Measurements from ENCODE around the gene PLEKHH3. TPM values are rescaled to one million over a fixed set of nuclear protein-coding genes. Genes with fewer than 3 reads are reported as not detected.

The PLEKHH3 gene
- 0.52 and 0.76 TPM in 2 replicates for total RNA-seq

DNA sequence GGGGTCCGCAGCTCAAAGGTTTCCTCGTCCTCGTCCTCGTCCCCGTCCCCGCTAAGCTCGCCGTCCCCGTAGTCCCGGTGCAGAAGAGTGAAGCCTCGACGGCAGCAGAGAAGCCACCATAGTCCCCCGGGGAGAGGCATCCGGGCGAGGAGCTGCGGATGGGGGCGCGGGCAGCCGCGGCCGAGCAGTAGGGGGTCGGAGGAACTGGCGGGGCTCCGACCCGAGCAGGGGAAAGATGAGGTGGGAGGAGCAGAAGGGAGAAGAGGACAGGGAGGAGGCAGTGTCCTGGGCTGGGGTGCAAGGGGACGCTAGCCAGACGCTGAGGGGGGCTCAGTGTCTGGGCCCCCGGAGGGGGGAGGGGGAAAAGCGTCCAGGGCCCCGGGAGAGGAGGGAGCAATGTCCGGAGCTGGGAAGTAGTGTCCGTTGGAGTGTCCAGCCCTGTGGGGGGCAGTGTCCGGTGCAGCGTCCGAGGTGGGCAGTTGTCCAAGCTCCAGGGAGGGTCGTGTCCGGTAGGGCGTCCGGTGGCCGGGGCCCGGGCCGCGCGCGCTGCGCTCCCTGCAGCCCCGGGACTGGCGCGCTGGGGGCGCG is at the start of gene PLEKHH3:
TSS of gene PLEKHH3 (minus strand) at position 571 of the 588 bp plus-strand sequence. CDS start at position 140, 431 bp downstream.
- intact Hi-C loops (cut with micrococcal nuclease), result loop anchor here (1.0 to 5.0 kb wide), 3 partner anchors 67 to 346 kb away; partner anchors contain the start of genes RETREG3, TUBG1, VAT1 and VPS25
- Mint-ChIP-seq H3K4me1 (ENCODE audit: low read depth) (peaks cover 46% of the 10 kb centered on the region), H3K4me3 (peak within 1 kb of the TSS; percentile 87), H3K27ac (peak within 1 kb of the TSS; percentile 83), H3K36me3 (ENCODE audit: low read depth) (no peaks in the 10 kb centered on the region), H3K9me3 (no peaks in the 10 kb centered on the region), H3K27me3 (ENCODE audit: insufficient read depth) (peaks cover 33% of the 10 kb centered on the region)
- no peak for DNase-seq (ENCODE audit: low spot score)

- Mint-ChIP-seq H3K27me3 (ENCODE audit: insufficient read depth) (no peaks in the 10 kb centered on the region), H3K27ac (no peak overlapping the region), H3K9me3 (no peaks in the 10 kb centered on the region), H3K36me3 (ENCODE audit: low read depth) (peaks cover 31% of the 10 kb centered on the region), H3K4me3 (no peak overlapping the region), H3K4me1 (ENCODE audit: low read depth) (peaks cover 5% of the 10 kb centered on the region)
- intact Hi-C loops (cut with micrococcal nuclease), result no loop called here
- DNase-seq (ENCODE audit: low spot score), result no peak
Observed at GRCh38 chr17:42725143-42725542, 48.3 kb upstream of the PLEKHH3 start.

DNA sequence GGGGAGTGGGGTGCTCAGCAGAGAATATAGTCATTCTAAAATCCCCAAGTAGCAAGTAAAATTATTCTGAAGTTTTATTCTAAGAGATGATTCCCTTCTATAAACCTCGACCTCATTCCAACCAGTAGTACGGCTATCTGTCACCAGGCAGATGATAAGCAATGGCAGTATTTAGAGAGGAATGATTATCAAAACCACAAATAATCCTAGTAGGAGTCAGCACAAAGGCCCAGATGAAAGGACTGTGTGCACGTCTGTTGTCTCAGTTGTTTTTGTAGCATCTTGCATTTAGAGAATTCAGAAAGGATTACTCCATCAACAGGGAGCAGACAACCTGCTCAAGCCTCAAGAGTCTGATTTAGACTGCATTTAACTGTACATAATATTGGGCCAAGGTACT is 46.8 kb upstream of the PLEKHH3 start:
- peaks cover 32% of the 10 kb centered on the region for H3K36me3 Mint-ChIP-seq (ENCODE audit: low read depth)
- no peaks in the 10 kb centered on the region for H3K9me3 Mint-ChIP-seq
- H3K27ac Mint-ChIP-seq, result no peak overlapping the region
- H3K4me3 Mint-ChIP-seq, result no peak overlapping the region
- intact Hi-C loops (cut with micrococcal nuclease), result no loop called here
- no peak for DNase-seq (ENCODE audit: low spot score)
- no peaks in the 10 kb centered on the region for H3K27me3 Mint-ChIP-seq (ENCODE audit: insufficient read depth)
- H3K4me1 Mint-ChIP-seq (ENCODE audit: low read depth), result peaks cover 5% of the 10 kb centered on the region

DNA sequence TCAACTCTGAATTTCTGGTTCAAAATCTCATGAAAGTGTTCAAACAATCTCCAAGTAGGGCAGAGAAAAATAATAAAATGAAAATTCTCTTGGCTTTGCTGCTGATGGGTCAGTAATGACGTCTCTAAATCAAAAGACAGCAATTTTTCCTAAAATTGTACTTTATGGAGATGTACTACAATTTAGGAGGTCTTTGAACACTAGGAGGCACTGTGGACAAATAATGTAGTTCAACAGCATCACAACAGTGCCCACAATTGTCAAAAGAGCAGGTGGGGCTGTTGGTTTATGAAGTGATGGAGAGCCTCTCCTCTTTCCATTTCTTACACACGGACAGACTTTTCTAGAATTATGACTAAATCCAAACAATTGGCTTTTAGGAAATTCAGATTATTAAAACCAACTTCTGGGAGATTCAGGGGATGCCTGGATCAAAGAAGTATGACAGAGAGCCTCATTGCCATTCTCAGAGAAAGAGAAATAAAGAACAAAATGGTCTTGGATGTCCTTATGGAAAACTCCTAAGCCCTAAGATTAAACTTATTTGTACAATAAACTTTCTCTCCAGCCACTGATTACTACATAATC is 44.3 kb upstream of the PLEKHH3 start:
- DNase-seq (ENCODE audit: low spot score), result peak; percentile 9
- Mint-ChIP-seq H3K4me3 (no peak overlapping the region), H3K4me1 (ENCODE audit: low read depth) (peaks cover 5% of the 10 kb centered on the region), H3K9me3 (no peaks in the 10 kb centered on the region), H3K36me3 (ENCODE audit: low read depth) (peaks cover 46% of the 10 kb centered on the region), H3K27me3 (ENCODE audit: insufficient read depth) (no peaks in the 10 kb centered on the region), H3K27ac (peak overlapping the region; percentile 22)
- intact Hi-C loops (cut with micrococcal nuclease), result loop anchor here (1.0 to 2.0 kb wide), 6 partner anchors 24 to 208 kb away; partner anchors contain the start of genes BECN1, CNTD1, COA3 and EZH1

GRCh38 chr17:42709561-42709960 is 32.8 kb upstream of the PLEKHH3 start:
- Mint-ChIP-seq H3K27ac (no peak overlapping the region), H3K27me3 (ENCODE audit: insufficient read depth) (no peaks in the 10 kb centered on the region), H3K9me3 (no peaks in the 10 kb centered on the region), H3K4me3 (no peak overlapping the region), H3K4me1 (ENCODE audit: low read depth) (peaks cover 12% of the 10 kb centered on the region), H3K36me3 (ENCODE audit: low read depth) (peaks cover 65% of the 10 kb centered on the region)
- intact Hi-C loops (cut with micrococcal nuclease), result no loop called here
- DNase-seq (ENCODE audit: low spot score), result no peak

GRCh38 chr17:42708588-42708987 is 31.8 kb upstream of the PLEKHH3 start:
- no peak overlapping the region for H3K27ac Mint-ChIP-seq
- H3K36me3 Mint-ChIP-seq (ENCODE audit: low read depth), result peaks cover 69% of the 10 kb centered on the region
- H3K9me3 Mint-ChIP-seq, result no peaks in the 10 kb centered on the region
- H3K27me3 Mint-ChIP-seq (ENCODE audit: insufficient read depth), result no peaks in the 10 kb centered on the region
- intact Hi-C loops (cut with micrococcal nuclease), result no loop called here
- H3K4me3 Mint-ChIP-seq, result no peak overlapping the region
- peaks cover 14% of the 10 kb centered on the region for H3K4me1 Mint-ChIP-seq (ENCODE audit: low read depth)
- DNase-seq (ENCODE audit: low spot score), result no peak

DNA sequence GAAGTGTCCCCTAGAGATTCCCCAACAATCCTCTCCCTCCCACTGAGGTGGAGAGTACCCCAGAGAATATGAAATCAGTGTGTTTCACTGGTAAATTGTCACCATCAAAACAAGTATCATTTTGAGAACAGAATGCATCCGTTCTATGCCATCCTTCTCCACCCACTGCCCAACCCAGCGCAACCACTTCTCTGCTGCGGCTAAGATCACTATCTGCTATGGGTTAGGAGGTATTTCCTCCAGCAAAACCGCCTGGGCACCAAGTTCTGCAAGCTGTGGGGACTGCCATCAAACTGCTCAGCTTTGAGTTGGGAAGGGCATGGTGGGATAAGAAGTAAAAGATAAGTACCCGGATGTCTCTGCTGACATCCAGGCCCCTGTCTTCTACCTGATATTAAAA is 29.9 kb upstream of the PLEKHH3 start:
- DNase-seq (ENCODE audit: low spot score), result no peak
- H3K36me3 Mint-ChIP-seq (ENCODE audit: low read depth), result peaks cover 75% of the 10 kb centered on the region
- peaks cover 14% of the 10 kb centered on the region for H3K4me1 Mint-ChIP-seq (ENCODE audit: low read depth)
- peaks cover 2% of the 10 kb centered on the region for H3K27me3 Mint-ChIP-seq (ENCODE audit: insufficient read depth)
- no peak overlapping the region for H3K4me3 Mint-ChIP-seq
- no peaks in the 10 kb centered on the region for H3K9me3 Mint-ChIP-seq
- H3K27ac Mint-ChIP-seq, result no peak overlapping the region
- intact Hi-C loops (cut with micrococcal nuclease), result no loop called here

DNA sequence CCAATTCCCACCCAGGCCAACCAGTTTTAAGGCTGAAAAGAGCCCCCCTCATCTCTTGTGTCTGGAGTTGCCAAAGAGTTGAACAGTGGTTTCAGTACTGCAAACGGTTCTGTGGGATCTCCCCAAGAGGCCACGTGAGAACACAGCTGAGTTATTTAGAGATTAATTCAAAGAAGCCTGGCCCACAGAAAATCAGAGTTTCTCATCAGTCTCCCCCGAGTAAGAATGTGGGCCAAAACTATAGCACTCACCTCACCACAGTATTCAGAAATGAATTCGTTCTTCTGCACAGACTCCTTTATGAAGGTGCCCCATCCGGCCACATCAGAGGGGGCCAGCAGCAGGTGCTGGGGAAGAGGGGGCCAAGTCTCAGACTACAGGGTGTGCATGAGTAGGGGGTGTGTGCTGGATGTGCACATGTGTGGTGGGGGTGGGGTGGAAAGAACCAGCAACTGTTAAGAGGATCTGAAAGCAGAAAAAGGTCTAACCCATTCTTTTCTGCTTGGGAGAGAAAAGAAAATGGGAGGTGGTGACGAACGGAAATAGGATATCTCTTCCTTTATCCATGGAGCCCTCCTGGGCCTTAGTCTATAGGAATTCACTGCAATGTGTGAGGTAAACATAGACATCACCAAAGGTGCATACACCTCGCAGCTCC is 28.2 kb upstream of the PLEKHH3 start:
- Mint-ChIP-seq H3K27me3 (ENCODE audit: insufficient read depth) (peaks cover 4% of the 10 kb centered on the region), H3K27ac (no peak overlapping the region), H3K4me3 (no peak overlapping the region), H3K4me1 (ENCODE audit: low read depth) (peaks cover 14% of the 10 kb centered on the region), H3K9me3 (no peaks in the 10 kb centered on the region), H3K36me3 (ENCODE audit: low read depth) (peaks cover 74% of the 10 kb centered on the region)
- intact Hi-C loops (cut with micrococcal nuclease), result loop anchor here (1.0 kb wide), 1 partner anchor 26 kb away; no protein-coding TSS in a partner anchor
- peak; percentile 14 for DNase-seq (ENCODE audit: low spot score)

DNA sequence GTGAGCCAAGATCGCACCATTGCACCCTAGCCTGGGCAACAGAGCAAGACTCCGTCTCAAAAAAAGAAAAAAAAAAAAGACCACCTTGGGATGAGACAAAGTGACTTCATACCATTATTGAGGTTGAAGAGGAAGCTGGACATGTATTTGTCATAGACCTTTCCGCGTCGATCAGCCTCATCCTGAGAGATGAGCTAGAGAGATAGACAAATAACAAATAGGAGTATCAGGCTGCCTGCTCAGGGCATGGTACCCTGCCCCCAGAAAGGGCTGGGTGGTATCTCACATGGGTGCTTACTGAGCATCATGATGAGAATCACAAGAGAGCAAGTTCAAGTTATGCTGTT is 27.7 kb upstream of the PLEKHH3 start:
- Mint-ChIP-seq H3K4me1 (ENCODE audit: low read depth) (peaks cover 14% of the 10 kb centered on the region), H3K27me3 (ENCODE audit: insufficient read depth) (peaks cover 4% of the 10 kb centered on the region), H3K9me3 (no peaks in the 10 kb centered on the region), H3K27ac (no peak overlapping the region), H3K4me3 (no peak overlapping the region), H3K36me3 (ENCODE audit: low read depth) (peaks cover 72% of the 10 kb centered on the region)
- intact Hi-C loops (cut with micrococcal nuclease), result no loop called here
- no peak for DNase-seq (ENCODE audit: low spot score)

- Mint-ChIP-seq H3K4me1 (ENCODE audit: low read depth) (peaks cover 14% of the 10 kb centered on the region), H3K4me3 (no peak overlapping the region), H3K27ac (no peak overlapping the region), H3K9me3 (no peaks in the 10 kb centered on the region), H3K36me3 (ENCODE audit: low read depth) (peaks cover 58% of the 10 kb centered on the region), H3K27me3 (ENCODE audit: insufficient read depth) (peaks cover 9% of the 10 kb centered on the region)
- DNase-seq (ENCODE audit: low spot score), result no peak
- intact Hi-C loops (cut with micrococcal nuclease), result no loop called here
Observed at GRCh38 chr17:42702446-42702845, 25.7 kb upstream of the PLEKHH3 start.

GRCh38 chr17:42700586-42701289 is 23.9 kb upstream of the PLEKHH3 start:
- intact Hi-C loops (cut with micrococcal nuclease), result no loop called here
- Mint-ChIP-seq H3K36me3 (ENCODE audit: low read depth) (peaks cover 51% of the 10 kb centered on the region), H3K4me3 (no peak overlapping the region), H3K9me3 (no peaks in the 10 kb centered on the region), H3K27me3 (ENCODE audit: insufficient read depth) (peaks cover 9% of the 10 kb centered on the region), H3K27ac (no peak overlapping the region), H3K4me1 (ENCODE audit: low read depth) (peaks cover 10% of the 10 kb centered on the region)
- no peak for DNase-seq (ENCODE audit: low spot score)

DNA sequence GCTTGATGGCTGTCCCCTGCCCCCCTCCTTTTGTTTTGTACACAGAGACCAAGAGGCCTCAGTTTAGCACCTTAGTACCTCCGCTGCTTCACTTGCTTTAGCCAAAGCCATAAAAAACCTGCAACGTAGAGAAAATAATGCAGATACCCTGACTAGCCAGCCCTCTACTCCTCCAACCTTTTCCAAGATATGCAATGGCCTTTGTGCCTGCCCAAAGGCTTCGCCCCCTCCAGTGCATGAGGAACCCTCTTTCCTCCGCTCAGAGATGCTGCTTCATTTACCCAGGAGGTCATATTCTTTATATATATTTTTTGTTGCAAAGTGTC is 22.6 kb upstream of the PLEKHH3 start:
- no peak overlapping the region for H3K4me3 Mint-ChIP-seq
- peaks cover 41% of the 10 kb centered on the region for H3K36me3 Mint-ChIP-seq (ENCODE audit: low read depth)
- no peak overlapping the region for H3K27ac Mint-ChIP-seq
- H3K27me3 Mint-ChIP-seq (ENCODE audit: insufficient read depth), result peaks cover 9% of the 10 kb centered on the region
- peaks cover under 1% of the 10 kb centered on the region for H3K4me1 Mint-ChIP-seq (ENCODE audit: low read depth)
- DNase-seq (ENCODE audit: low spot score), result no peak
- intact Hi-C loops (cut with micrococcal nuclease), result no loop called here
- H3K9me3 Mint-ChIP-seq, result no peaks in the 10 kb centered on the region
